AG08396 (cell line): ENCODE data around the gene LSM11.

Experiments
- DNase-seq: peaks from one replicate; pipeline ENCODE4 v3.0.0; 2012; ENCODE audit warnings: low spot score, mixed read lengths

The LSM11 gene

DNA sequence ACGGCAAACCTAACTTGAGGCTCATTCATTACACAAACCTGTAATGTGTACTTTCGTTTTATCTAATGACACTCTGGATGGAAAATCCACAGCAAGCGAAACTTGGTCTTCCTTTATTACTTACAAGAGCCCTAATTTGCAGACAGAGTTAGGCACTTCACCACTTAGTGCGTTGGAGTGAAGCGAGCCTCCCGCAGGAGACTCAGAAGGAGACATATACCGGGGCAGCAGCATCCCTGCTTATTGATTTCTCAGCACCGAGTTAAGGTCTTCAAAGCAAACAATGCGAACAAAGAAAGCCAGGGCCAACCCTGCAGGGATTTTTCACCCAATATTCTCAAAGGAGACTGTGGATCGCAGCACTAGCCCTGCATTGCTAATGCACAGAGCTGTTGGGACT lies 28.6 kb downstream of the LSM11 start:
- DNase-seq = no peak

DNA sequence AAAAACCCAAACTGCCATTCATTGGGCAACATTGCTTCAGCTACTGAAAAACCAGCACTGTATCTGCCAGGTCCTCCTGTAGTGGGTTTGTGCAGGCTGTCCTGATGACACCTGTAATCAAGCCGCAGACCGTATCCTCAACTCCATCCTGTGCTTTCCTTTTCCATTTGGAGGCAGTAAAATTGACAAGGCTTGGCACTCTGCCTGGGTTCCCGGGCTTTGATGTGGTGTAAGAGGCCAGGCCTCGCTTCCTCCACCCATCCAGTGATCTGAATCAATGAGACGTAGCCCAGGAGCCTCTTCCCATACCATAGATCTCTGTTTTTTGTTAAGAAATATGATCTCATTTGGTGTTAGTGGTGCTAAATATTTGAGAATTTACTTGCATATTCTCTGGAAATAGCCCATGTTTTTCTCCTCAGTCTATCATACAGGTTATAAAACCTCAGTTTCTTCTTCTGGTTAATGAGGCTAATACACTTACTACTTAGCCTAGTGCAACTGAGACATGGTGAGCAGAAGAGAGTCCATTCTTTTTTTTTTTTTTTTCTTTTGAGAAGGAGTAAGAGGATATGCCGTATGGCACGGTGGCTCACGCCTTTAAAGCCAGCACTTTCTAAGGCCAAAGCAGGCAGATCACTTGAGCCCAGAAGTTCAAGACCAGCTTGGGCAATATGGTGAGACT lies 34.8 kb downstream of the LSM11 start:
- no peak for DNase-seq

DNA sequence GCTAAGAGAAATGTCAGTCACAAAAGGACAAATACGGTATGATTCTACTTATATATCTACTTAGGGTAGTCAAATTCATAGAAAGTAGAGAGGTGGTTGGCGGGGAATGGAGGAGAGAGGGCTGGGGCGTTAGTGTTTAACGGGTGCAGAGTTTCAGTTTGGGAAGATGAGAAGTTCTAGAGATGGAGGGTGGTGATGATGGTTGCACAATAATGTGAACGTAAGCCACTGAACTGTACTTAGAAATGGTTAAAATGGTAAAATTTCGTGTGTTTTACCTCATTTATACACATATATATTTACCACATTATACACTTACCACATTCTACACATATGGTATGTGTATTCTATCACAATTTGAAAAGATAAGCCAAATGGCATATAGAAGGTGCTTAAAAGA lies 35.7 kb downstream of the LSM11 start:
- DNase-seq = no peak

DNA sequence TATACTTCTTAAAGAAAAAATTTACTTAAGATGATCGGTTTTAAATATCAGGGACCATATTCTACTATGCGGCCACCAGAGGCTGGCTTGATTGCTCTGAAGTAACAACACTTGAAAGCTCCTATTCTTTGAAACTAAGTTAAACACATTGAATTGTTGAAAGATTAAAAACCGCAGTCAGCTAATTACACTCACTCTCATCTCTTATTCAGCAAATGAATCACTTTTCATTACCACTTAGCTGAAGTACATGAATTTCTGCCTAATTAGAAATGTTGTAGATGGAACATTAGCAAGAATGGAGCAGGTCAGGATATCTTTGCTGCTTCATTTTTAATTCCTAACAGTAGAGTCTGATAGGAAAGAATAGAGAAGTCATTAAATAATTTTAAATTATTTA lies 42.3 kb downstream of the LSM11 start:
- no peak for DNase-seq

DNA sequence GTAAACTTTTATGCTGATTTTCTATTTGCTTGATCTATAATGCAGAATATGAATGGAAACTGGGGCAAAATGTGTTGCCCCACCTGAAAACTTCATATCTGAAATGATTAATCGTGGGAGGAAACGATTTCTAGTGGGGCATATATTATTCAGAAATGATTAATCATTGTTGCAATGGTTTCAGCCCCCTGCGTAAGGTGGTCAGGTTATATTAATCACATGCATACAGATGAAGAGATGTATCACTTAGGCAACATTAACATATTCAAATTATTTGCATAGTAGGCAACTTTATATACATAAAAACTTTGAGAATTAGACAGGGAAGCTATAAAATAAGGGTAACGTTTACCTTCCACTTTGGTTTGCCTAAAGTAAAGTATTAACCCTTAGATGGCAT lies 49.8 kb downstream of the LSM11 start:
- no peak for DNase-seq

DNA sequence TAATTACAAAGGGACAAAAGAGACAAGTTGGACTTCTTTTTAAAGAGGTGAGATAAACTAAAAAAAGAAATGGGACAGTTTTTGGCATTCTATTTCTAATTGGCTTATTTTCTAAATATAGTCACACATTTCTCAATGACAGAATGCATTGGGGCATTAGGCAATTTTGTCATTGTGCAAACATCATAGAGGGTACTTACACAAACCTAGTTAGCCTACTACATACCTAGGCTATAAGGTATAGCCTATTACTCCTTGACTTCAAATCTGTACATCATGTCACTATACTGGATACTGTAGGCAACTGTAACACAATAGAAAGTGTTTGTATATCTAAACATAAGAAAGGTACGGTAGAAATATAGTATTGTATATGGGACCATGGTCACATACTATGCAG lies 56.1 kb downstream of the LSM11 start:
- DNase-seq = no peak

DNA sequence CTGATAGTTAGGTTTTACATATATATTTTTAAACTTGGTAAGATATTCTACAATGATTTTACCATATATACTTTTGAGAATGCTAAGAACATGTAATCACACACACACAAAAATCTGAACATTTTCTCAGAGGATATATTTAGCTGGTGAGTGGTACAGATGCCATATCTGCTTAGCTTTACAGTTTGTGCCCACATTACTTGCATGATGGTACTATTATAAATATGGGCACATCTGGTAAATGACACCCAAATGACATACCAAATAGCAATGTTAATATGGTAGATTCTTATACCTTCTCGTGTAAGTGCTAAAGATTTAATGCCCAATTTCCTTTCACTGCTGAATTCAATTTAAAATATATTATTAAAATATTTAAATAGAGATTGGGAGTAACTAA lies 56.6 kb downstream of the LSM11 start:
- DNase-seq = no peak

DNA sequence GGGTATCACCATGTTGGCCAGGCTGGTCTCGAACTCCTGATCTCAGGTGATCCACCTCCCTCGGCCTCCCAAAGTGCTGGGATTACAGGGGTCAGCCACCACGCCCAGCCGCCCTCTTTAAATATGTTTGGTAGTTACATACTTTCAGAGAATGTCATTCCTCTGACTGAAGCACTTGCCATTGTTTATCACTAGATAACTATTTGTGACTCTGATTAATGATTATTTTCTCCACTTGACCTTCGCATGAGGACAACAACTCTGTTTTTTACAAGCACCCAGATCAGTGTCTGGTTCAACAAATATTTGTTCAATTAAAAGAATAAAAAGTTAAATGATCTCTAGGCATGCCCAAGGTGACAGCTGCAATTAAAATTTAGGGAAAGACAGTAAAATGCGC lies 59.2 kb downstream of the LSM11 start:
- DNase-seq = no peak

DNA sequence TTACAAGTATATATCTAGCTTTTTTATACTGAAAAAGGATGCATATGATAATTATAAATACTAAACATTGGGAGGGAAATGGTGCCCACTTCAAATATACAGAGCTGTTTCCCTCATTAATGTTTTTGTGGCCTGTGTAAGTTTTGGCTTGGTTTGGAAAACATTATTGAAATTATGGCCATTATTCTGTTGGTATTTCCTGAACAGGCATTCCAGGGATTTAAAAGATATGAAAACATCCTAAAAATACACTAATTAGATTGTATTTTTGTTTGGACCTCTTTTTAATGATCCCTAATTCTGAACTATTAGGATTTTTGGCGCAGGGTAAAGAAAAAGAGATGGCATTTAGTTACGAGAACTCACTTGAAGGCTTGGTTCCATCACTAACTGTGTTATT lies 64.5 kb downstream of the LSM11 start:
- DNase-seq = no peak
